Trophoblast cell (in vitro differentiated cells and primary cell): Measurements from ENCODE around the gene FAM9A. TPM values are rescaled to one million over a fixed set of nuclear protein-coding genes. Genes with fewer than 3 reads are reported as not detected.

Source experiments
- DNase-seq, 2 donors: peaks; one replicate each; pipeline ENCODE4 v3.0.0-alpha.2; 2016
- H2AFZ ChIP-seq: 2 replicates; pipeline ENCODE4 v1.6.1; 2013; ENCODE audit warnings: low read length, moderate library complexity, mild to moderate bottlenecking; ENCODE audit not compliant: insufficient read depth, poor library complexity
- H2AK5ac ChIP-seq: 2 replicates; pipeline ENCODE4 v1.6.1; 2013; ENCODE audit warnings: mild to moderate bottlenecking, low read length
- H2BK120ac ChIP-seq: 2 replicates; pipeline ENCODE4 v1.6.1; 2013; ENCODE audit warnings: low read length, mild to moderate bottlenecking, moderate library complexity; ENCODE audit not compliant: insufficient read depth, poor library complexity
- H2BK12ac ChIP-seq: 2 replicates; pipeline ENCODE4 v1.6.1; 2013; ENCODE audit warnings: mild to moderate bottlenecking, low read length, moderate library complexity
- H2BK5ac ChIP-seq: 2 replicates; pipeline ENCODE4 v1.6.1; 2013; ENCODE audit warnings: low read length, low read depth, moderate library complexity, mild to moderate bottlenecking; ENCODE audit not compliant: poor library complexity
- H3K14ac ChIP-seq: 2 replicates; pipeline ENCODE4 v1.6.1; 2013; ENCODE audit warnings: mild to moderate bottlenecking, low read length
- H3K18ac ChIP-seq: 2 replicates; pipeline ENCODE4 v1.6.1; 2013; ENCODE audit warnings: mild to moderate bottlenecking, low read length
- H3K23ac ChIP-seq: 2 replicates; pipeline ENCODE4 v1.6.1; 2013; ENCODE audit warnings: low read length
- H3K27ac ChIP-seq: 2 replicates; pipeline ENCODE4 v1.5.1; 2013; ENCODE audit warnings: low read depth, mild to moderate bottlenecking, inconsistent platforms, low read length, moderate library complexity
- H3K27me3 ChIP-seq: 2 replicates; pipeline ENCODE4 v1.6.1; 2013; ENCODE audit warnings: inconsistent platforms, mild to moderate bottlenecking, low read length, moderate library complexity; ENCODE audit not compliant: insufficient read depth
- H3K36me3 ChIP-seq, 2 experiments: 1 replicate in 1 of 2; 2 replicates in 1 of 2; pipeline ENCODE4 v1.6.1; 2013; ENCODE audit warnings: low read length in 2 of 2, mild to moderate bottlenecking in 2 of 2, moderate library complexity in 1 of 2; ENCODE audit not compliant: insufficient read depth in 2 of 2, control insufficient read depth in 1 of 2
- H3K4ac ChIP-seq: 2 replicates; pipeline ENCODE4 v1.6.1; 2013; ENCODE audit warnings: low read depth, mild to moderate bottlenecking, low read length, moderate library complexity
- H3K4me1 ChIP-seq, 2 experiments: 1 replicate in 1 of 2; 2 replicates in 1 of 2; pipeline ENCODE4 v1.6.1; 2013; ENCODE audit warnings: low read length in 2 of 2, mild to moderate bottlenecking in 2 of 2, moderate library complexity in 1 of 2; ENCODE audit not compliant: insufficient read depth in 2 of 2, control insufficient read depth in 1 of 2
- H3K4me2 ChIP-seq: 2 replicates; pipeline ENCODE4 v1.6.1; 2013; ENCODE audit warnings: inconsistent platforms, mild to moderate bottlenecking, low read length, moderate library complexity
- H3K4me3 ChIP-seq: 2 replicates; pipeline ENCODE4 v1.5.1; 2013; ENCODE audit warnings: mild to moderate bottlenecking, low read depth, low read length, inconsistent platforms
- H3K79me1 ChIP-seq: one replicate; pipeline ENCODE4 v1.6.1; 2013; ENCODE audit warnings: low read length
- H3K79me2 ChIP-seq: 2 replicates; pipeline ENCODE4 v1.6.1; 2013; ENCODE audit warnings: low read length, mild to moderate bottlenecking; ENCODE audit not compliant: control insufficient read depth, insufficient read depth, poor library complexity
- H3K9ac ChIP-seq: 2 replicates; pipeline ENCODE4 v1.6.1; 2013; ENCODE audit warnings: mild to moderate bottlenecking, low read length
- H3K9me3 ChIP-seq: 2 replicates; pipeline ENCODE4 v1.6.1; 2013; ENCODE audit warnings: low read depth, mild to moderate bottlenecking, control low read depth, inconsistent platforms, low read length; ENCODE audit not compliant: insufficient read depth
- H4K12ac ChIP-seq: 2 replicates; pipeline ENCODE4 v1.6.1; 2013; ENCODE audit warnings: low read depth, mild to moderate bottlenecking, low read length, moderate library complexity
- H4K8ac ChIP-seq: 2 replicates; pipeline ENCODE4 v1.6.1; 2013; ENCODE audit warnings: low read depth, mild to moderate bottlenecking, low read length, moderate library complexity
- H4K91ac ChIP-seq: one replicate; pipeline ENCODE4 v1.6.1; 2013; ENCODE audit warnings: low read depth, mild to moderate bottlenecking, low read length, moderate library complexity
- WGBS: extraction: QIAGEN DNeasy Blood & Tissue Kit; methylation state at CpG from one replicate; pipeline ENCODE4 v1.1.7; 2013; ENCODE audit warnings: missing lambda C conversion rate; ENCODE audit not compliant: insufficient read length, insufficient coverage; ENCODE audit errors: extremely low coverage; 5-methylcytosine and 5-hydroxymethylcytosine counted together
- polyA plus RNA-seq: library from polyadenylated mRNA; stranded (reverse); fragments of 200-250 nt; gene quantifications from 2 replicates; pipeline ENCODE4 v1.2.3, GENCODE V29; 2013

Gene FAM9A
- polyA plus RNA-seq: not detected in 2 replicates

- no peak within 1 kb of the TSS for H2BK12ac ChIP-seq
- H3K27me3 ChIP-seq: no peaks in the 10 kb centered on the region
- H2BK5ac ChIP-seq: no peak within 1 kb of the TSS
- no peak within 1 kb of the TSS for H4K12ac ChIP-seq
- H3K79me2 ChIP-seq: no peaks in the 10 kb centered on the region
- H3K18ac ChIP-seq: no peak within 1 kb of the TSS
- no peak within 1 kb of the TSS for H3K9ac ChIP-seq
- no peak within 1 kb of the TSS for H3K23ac ChIP-seq
- H3K4ac ChIP-seq: no peak within 1 kb of the TSS
- no peak within 1 kb of the TSS for H4K8ac ChIP-seq
- H4K91ac ChIP-seq: no peak within 1 kb of the TSS
- H3K4me3 ChIP-seq: no peak within 1 kb of the TSS
- H3K4me1 ChIP-seq: no peaks in the 10 kb centered on the region
- no peaks in the 10 kb centered on the region for H3K79me1 ChIP-seq
- no peak within 1 kb of the TSS for H3K14ac ChIP-seq
- no peak within 1 kb of the TSS for H3K27ac ChIP-seq
- no CpG with 5 or more reads among the region's 32 CpGs for WGBS
- H3K4me2 ChIP-seq: no peak within 1 kb of the TSS
- H2AK5ac ChIP-seq: no peak within 1 kb of the TSS
- no peak within 1 kb of the TSS for H2BK120ac ChIP-seq
- no peak for DNase-seq
- no peaks in the 10 kb centered on the region for H3K9me3 ChIP-seq
- H3K36me3 ChIP-seq: no peaks in the 10 kb centered on the region
- H2AFZ ChIP-seq: no peak within 1 kb of the TSS
Measured at GRCh38 chrX:8801041-8801599, at the start of gene FAM9A. Gene FAM9A (minus strand): TSS chrX:8801383. CDS start chrX:8800171, 1,212 bp downstream.

GRCh38 chrX:8850478-8850877 lies 49.3 kb upstream of the FAM9A start:
- Histone ChIP-seq H2AFZ (no peak overlapping the region), H3K79me2 (no peaks in the 10 kb centered on the region), H3K4me1 (no peaks in the 10 kb centered on the region), H3K4me3 (no peak overlapping the region), H3K23ac (no peak overlapping the region), H4K91ac (no peak overlapping the region), H2BK5ac (no peak overlapping the region), H3K4me2 (no peak overlapping the region), H3K9me3 (no peaks in the 10 kb centered on the region), H2BK12ac (no peak overlapping the region), H3K4ac (no peak overlapping the region), H4K12ac (no peak overlapping the region), H3K27ac (no peak overlapping the region), H2BK120ac (no peak overlapping the region), H4K8ac (no peak overlapping the region), H2AK5ac (no peak overlapping the region), H3K27me3 (no peaks in the 10 kb centered on the region), H3K18ac (no peak overlapping the region), H3K14ac (no peak overlapping the region), H3K36me3 (no peaks in the 10 kb centered on the region), H3K9ac (no peak overlapping the region), H3K79me1 (no peaks in the 10 kb centered on the region)
- no CpG with 5 or more reads among the region's 6 CpGs for WGBS
- DNase-seq: no peak

GRCh38 chrX:8849945-8850344 lies 48.8 kb upstream of the FAM9A start:
- Histone ChIP-seq H3K4me3 (no peak overlapping the region), H3K27me3 (no peaks in the 10 kb centered on the region)
- no CpG with 5 or more reads among the region's 2 CpGs for WGBS

GRCh38 chrX:8849458-8849857 lies 48.3 kb upstream of the FAM9A start:
- H3K4me3 ChIP-seq: no peak overlapping the region
- H2AK5ac ChIP-seq: no peak overlapping the region
- no peak overlapping the region for H3K4ac ChIP-seq
- DNase-seq: no peak
- H3K9ac ChIP-seq: no peak overlapping the region
- H4K12ac ChIP-seq: no peak overlapping the region
- H3K9me3 ChIP-seq: no peaks in the 10 kb centered on the region
- H3K23ac ChIP-seq: no peak overlapping the region
- H3K18ac ChIP-seq: no peak overlapping the region
- H2BK12ac ChIP-seq: no peak overlapping the region
- H3K36me3 ChIP-seq: no peaks in the 10 kb centered on the region
- H4K8ac ChIP-seq: no peak overlapping the region
- no peak overlapping the region for H3K14ac ChIP-seq
- H3K27me3 ChIP-seq: no peaks in the 10 kb centered on the region
- no peak overlapping the region for H4K91ac ChIP-seq
- no peak overlapping the region for H3K4me2 ChIP-seq
- WGBS: no CpG with 5 or more reads among the region's 2 CpGs
- no peaks in the 10 kb centered on the region for H3K79me2 ChIP-seq
- no peak overlapping the region for H2AFZ ChIP-seq
- no peak overlapping the region for H3K27ac ChIP-seq
- H2BK120ac ChIP-seq: no peak overlapping the region
- no peaks in the 10 kb centered on the region for H3K4me1 ChIP-seq
- H2BK5ac ChIP-seq: no peak overlapping the region
- H3K79me1 ChIP-seq: no peaks in the 10 kb centered on the region

More at GRCh38 chrX:8849945-8850344, 48.8 kb upstream of the FAM9A start:
- no peak overlapping the region for H3K23ac ChIP-seq
- H4K8ac ChIP-seq: no peak overlapping the region
- no peak overlapping the region for H2AFZ ChIP-seq
- H2BK5ac ChIP-seq: no peak overlapping the region
- H2AK5ac ChIP-seq: no peak overlapping the region
- no peaks in the 10 kb centered on the region for H3K79me2 ChIP-seq
- no peak overlapping the region for H4K91ac ChIP-seq
- no peak overlapping the region for H2BK12ac ChIP-seq
- no peak overlapping the region for H3K4me2 ChIP-seq
- H2BK120ac ChIP-seq: no peak overlapping the region
- no peak overlapping the region for H4K12ac ChIP-seq
- H3K4me1 ChIP-seq: no peaks in the 10 kb centered on the region
- no peak overlapping the region for H3K27ac ChIP-seq
- H3K14ac ChIP-seq: no peak overlapping the region
- no peaks in the 10 kb centered on the region for H3K9me3 ChIP-seq
- no peak overlapping the region for H3K9ac ChIP-seq
- DNase-seq: no peak
- no peak overlapping the region for H3K18ac ChIP-seq
- no peak overlapping the region for H3K4ac ChIP-seq
- no peaks in the 10 kb centered on the region for H3K36me3 ChIP-seq
- no peaks in the 10 kb centered on the region for H3K79me1 ChIP-seq
